Glutamatergic neuron (in vitro differentiated cells): ENCODE measurements around the gene FCHO1. TPM values are rescaled to one million over a fixed set of nuclear protein-coding genes. Genes with fewer than 3 reads are reported as not detected.
"Not testable (repeated sequence)": the region's sequence is repeated elsewhere in the genome, so short reads cannot be mapped to it uniquely, and the experiment has no call there.

Experiments
- DNase-seq: peaks from one replicate; pipeline ENCODE4 v3.0.0; 2022
- H3K27ac Mint-ChIP-seq: one replicate; pipeline ENCODE4 v1.8.0; 2020; ENCODE audit warnings: mild to moderate bottlenecking, mixed read lengths, inconsistent platforms; ENCODE audit not compliant: unreplicated experiment
- H3K27me3 Mint-ChIP-seq: one replicate; pipeline ENCODE4 v1.8.0; 2020; ENCODE audit warnings: mild to moderate bottlenecking, moderate library complexity, mixed read lengths, inconsistent platforms; ENCODE audit not compliant: unreplicated experiment
- H3K36me3 Mint-ChIP-seq: one replicate; pipeline ENCODE4 v1.8.0; 2020; ENCODE audit warnings: mild to moderate bottlenecking, mixed read lengths, inconsistent platforms; ENCODE audit not compliant: unreplicated experiment
- H3K4me1 Mint-ChIP-seq: one replicate; pipeline ENCODE4 v1.8.0; 2020; ENCODE audit warnings: mild to moderate bottlenecking, low read depth, mixed read lengths, inconsistent platforms; ENCODE audit not compliant: unreplicated experiment
- H3K4me3 Mint-ChIP-seq: one replicate; pipeline ENCODE4 v1.8.0; 2020; ENCODE audit warnings: mild to moderate bottlenecking, mixed read lengths, inconsistent platforms; ENCODE audit not compliant: unreplicated experiment
- H3K9me3 Mint-ChIP-seq: one replicate; pipeline ENCODE4 v1.8.0; 2020; ENCODE audit warnings: mild to moderate bottlenecking, moderate library complexity, mixed read lengths, inconsistent platforms; ENCODE audit not compliant: unreplicated experiment
- total RNA-seq: library from RNA; stranded (reverse); fragmentation: NEBNext Ultra II Directional; extraction: Animal tissue kit (Norgen Biotek cat#: 25700); gene quantifications from one replicate; pipeline ENCODE4 v1.2.1, GENCODE V29; 2021; ENCODE audit not compliant: unreplicated experiment
- TF ChIP-seq, protein P1 (sequence below): fragments of 200-600 bp; sonication (generic); IDR thresholded peaks from one replicate; pipeline ENCODE4 v1.5.0; 2021; ENCODE audit not compliant: partially characterized antibody, unreplicated experiment

The FCHO1 gene
- total RNA-seq, 1 donor from 2014 or later = 45.2 TPM

DNA sequence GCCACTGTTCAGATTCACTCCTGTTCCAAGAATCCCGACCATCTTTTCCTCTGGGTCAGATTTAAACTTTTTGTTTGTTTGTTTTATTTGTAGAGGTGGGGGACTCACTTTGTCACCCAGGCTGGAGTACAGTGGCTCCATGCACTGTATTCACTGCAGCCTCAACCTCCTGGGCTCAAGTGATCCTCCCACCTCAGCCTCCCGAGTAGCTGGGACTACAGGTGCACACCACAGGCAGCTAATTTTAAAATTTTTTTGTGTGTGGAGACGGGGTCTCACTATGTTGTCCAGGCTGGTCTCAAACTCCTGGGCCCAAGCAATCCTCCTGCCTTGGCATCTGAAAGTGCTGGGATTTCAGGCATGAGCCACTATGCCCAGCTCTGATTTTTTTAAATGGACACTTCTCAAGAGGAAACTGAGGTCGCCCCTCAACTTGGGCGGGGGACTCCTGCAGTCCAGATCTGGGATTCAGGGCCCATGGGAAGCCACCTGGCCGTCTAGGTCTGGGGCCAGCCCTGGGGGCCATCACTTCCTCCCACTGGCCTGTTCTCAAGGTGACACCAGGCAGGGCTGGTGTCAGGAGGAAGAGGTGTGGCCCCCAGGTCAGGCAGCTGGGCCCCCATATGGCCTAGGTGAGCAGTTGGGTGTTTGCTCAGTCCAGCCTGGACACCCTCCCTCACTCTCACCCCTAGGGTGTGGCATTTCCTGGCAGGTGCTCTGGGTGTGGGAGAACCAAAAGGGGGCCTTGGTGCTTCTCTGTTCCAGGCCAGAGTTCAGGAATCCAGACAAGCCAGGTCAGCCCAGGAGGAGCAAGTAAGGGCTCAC is 44.9 kb downstream of the FCHO1 start:
- no peak overlapping the region for H3K27ac Mint-ChIP-seq
- no peaks in the 10 kb centered on the region for H3K36me3 Mint-ChIP-seq
- TF ChIP-seq, protein P1, sequence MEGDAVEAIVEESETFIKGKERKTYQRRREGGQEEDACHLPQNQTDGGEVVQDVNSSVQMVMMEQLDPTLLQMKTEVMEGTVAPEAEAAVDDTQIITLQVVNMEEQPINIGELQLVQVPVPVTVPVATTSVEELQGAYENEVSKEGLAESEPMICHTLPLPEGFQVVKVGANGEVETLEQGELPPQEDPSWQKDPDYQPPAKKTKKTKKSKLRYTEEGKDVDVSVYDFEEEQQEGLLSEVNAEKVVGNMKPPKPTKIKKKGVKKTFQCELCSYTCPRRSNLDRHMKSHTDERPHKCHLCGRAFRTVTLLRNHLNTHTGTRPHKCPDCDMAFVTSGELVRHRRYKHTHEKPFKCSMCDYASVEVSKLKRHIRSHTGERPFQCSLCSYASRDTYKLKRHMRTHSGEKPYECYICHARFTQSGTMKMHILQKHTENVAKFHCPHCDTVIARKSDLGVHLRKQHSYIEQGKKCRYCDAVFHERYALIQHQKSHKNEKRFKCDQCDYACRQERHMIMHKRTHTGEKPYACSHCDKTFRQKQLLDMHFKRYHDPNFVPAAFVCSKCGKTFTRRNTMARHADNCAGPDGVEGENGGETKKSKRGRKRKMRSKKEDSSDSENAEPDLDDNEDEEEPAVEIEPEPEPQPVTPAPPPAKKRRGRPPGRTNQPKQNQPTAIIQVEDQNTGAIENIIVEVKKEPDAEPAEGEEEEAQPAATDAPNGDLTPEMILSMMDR = no peak
- H3K9me3 Mint-ChIP-seq = no peaks in the 10 kb centered on the region
- no peak overlapping the region for H3K4me3 Mint-ChIP-seq
- H3K4me1 Mint-ChIP-seq = peaks cover 4% of the 10 kb centered on the region
- no peak for DNase-seq
- peaks cover 11% of the 10 kb centered on the region for H3K27me3 Mint-ChIP-seq

DNA sequence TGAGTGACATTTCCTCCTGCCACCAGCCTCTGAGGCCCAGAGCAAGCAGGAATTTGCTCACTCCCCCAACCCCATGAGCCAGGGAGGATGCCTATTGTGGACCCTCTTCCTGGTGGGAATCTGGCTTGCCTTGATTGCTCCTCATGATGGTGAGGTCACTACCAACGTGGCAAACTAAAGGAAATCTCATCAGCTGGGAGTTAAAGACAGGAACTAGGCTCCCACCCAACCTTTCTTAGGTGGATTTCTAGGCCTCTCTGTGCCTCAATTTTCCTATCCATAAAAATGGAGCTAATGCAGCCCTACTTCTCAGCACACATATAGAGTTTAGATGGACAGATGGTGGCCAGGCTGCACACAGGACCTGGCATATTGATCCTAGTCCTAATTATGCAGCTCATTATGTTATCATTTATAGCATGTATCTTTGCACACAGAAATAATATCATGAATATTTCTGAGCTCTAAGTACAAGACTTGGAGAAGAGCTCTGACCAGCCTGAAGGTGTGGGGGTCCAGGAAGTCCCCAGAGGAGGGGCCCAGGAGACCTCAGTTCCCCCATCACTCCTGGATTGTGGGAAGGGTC is 45.7 kb downstream of the FCHO1 start:
- no peaks in the 10 kb centered on the region for H3K36me3 Mint-ChIP-seq
- H3K4me1 Mint-ChIP-seq = no peaks in the 10 kb centered on the region
- H3K4me3 Mint-ChIP-seq = no peak overlapping the region
- DNase-seq = no peak
- H3K27ac Mint-ChIP-seq = no peak overlapping the region
- no peaks in the 10 kb centered on the region for H3K9me3 Mint-ChIP-seq
- TF ChIP-seq, protein P1 = no peak
- H3K27me3 Mint-ChIP-seq = peaks cover 11% of the 10 kb centered on the region

DNA sequence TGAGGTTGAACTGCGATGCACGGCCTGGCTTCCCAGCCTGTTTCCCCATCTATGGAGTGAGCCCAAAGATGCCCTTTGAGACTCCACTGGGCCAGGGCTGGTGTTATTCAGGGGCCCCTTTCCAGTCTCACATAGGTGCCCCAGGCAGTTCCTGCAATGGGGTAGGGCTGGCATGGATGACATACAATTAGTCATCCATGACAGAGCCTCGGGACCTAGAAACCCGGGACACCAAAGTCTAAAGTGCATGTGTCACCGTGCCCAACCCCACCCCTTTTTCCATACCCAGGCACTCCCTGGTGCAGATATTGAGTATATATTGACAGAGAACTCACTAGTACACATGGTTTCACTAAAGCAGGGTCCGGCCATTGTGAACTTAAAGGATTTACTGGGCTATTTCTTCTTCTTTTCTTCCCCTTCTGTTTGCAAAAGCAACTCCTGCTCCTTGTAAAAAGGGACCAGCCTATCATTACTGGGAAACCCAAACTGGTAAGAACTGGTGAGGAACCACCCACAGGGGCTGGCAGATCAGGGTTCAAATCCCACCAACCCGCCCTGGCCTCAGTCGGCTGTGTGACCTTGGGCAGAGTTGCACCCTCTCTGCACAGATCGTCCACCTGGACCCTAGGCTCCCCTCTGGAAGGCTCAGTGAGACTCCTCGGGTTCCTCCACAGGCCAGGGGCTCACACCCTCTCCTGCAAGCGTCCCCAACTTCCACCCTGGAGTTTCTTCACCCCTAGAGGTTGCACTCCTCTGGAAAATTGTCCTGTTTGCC is 46.3 kb downstream of the FCHO1 start:
- no peaks in the 10 kb centered on the region for H3K4me1 Mint-ChIP-seq
- no peak for DNase-seq
- no peaks in the 10 kb centered on the region for H3K36me3 Mint-ChIP-seq
- H3K27ac Mint-ChIP-seq = no peak overlapping the region
- no peaks in the 10 kb centered on the region for H3K9me3 Mint-ChIP-seq
- TF ChIP-seq, protein P1 = no peak
- peaks cover 10% of the 10 kb centered on the region for H3K27me3 Mint-ChIP-seq
- no peak overlapping the region for H3K4me3 Mint-ChIP-seq

DNA sequence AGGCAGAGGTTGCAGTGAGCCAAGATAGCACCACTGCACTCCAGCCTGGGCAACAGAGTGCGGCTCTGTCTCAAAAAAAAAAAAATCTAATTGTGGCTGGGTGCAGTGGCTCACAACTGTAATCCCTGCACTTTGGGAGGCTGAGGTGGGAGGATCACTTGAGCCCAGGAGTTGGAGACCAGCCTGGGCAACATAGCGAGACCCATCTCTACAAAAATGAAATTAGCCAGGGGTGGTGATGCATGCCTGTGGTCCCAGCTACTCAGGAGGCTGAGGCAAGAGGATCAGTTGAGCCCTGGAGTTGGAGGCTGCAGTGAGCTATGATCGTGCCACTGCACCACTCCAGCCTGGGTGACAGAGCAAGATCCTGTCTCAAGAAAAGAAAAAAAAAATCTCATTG is 47.3 kb downstream of the FCHO1 start:
- H3K36me3 Mint-ChIP-seq, H3K4me3 Mint-ChIP-seq, H3K27me3 Mint-ChIP-seq: not testable (repeated sequence)

DNA sequence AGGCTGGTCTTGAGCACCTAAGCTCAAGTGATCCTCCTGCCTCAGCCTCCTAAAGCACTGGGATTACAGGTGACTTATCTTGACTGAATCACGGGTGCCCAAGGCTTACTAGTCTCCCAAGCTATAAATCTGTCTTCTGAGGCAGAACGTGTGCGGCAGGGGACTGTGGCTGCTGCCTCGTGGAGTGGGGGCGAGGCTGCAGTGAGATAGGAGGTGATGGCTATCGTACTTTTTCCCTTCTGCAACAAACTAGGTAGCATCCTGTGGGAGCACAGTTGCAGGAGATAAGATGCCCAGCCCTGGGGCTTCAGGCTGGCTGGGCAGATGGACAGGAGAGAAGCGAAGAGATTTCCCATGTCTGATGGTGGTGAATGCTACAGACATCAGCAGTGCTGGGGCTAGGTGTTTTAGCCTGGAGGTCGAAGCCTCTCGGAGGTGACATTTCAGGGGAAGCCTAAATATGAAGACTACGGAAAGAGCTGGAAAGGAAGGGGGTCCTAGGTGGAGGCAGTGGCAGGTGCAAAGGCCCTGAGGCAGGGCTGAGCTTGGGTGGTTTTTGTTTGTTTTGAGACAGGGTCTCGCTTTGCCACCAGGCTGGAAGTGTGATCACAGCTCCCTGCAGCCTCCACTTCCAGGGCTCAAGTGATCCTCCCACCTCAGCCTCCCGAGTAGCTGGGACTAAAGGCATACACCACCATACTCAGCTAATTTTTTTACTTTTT is 51.0 kb downstream of the FCHO1 start:
- H3K9me3 Mint-ChIP-seq = no peaks in the 10 kb centered on the region
- DNase-seq = no peak

More for the DNA sequence above, 47.3 kb downstream of the FCHO1 start:
- not testable (repeated sequence) for DNase-seq, H3K4me1 Mint-ChIP-seq, H3K27ac Mint-ChIP-seq, H3K9me3 Mint-ChIP-seq

More for the DNA sequence above, 51.0 kb downstream of the FCHO1 start:
- H3K36me3 Mint-ChIP-seq = no peaks in the 10 kb centered on the region
- H3K27ac Mint-ChIP-seq = no peak overlapping the region
- TF ChIP-seq, protein P1 = no peak
- peaks cover 5% of the 10 kb centered on the region for H3K27me3 Mint-ChIP-seq
- H3K4me3 Mint-ChIP-seq = no peak overlapping the region
- no peaks in the 10 kb centered on the region for H3K4me1 Mint-ChIP-seq
